ENCODE results near the gene FJX1.

FJX1 gene

GRCh38 chr11:35614939-35615569 lies 3.2 kb upstream of the FJX1 start:
- in situ Hi-C loops (cut with HindIII; ENCODE audit: low sequenced_read_pairs): no loop called here
- DNase-seq (ENCODE audit: low read depth): no peak
- TF ChIP-seq CTCF (IDR thresholded peaks at IDR 0.05; ENCODE audit: low read depth, low read length, missing control alignments): no peak
- no peak overlapping the region for H3K4me3 ChIP-seq (ENCODE audit: low read depth, low read length)

DNA sequence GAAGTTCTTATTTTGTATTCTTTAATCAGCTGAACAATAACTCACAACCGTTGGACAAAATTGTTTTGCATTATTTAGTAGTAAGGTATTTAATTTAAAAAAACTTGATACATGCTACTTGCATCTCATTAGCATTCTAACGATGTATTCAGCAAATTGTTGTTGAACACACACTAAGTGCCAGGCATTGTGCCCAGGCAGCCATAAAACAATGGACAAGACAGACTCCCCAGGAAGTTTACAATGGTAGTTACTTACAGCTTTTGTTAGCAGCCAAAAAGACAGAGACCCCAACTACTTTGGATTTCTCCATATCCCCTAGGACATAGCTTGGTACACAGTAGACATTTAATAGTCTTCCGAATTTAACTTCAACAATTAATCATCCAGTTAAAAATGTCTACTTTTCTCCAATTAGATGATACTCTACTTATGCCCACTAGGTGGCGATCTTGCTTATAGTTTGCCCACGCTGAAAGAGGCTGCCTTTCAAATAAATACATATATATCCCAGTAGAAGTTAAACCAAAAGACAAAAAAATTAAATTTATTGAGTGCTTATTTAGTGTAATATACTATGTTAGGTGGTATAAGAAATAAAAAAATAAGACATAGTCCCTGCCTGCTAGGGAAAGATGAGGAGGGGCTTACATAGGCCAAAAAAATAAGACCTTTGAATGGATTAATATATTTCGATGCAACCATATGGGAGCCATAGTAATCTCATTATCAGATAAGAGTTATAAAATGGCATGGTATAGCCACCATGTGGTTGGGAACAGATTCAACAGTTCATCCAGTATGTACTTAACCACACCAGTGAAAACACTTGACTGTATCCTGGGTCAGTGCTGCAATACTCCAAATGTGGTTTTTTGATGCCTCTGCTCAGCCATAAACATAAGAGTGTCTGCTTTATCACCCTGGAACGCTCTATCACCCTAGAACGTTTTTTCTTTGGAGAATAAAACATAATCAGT lies 2.0 kb upstream of the FJX1 start:
- TF ChIP-seq CTCF (IDR thresholded peaks at IDR 0.05; ENCODE audit: low read depth, low read length, missing control alignments): peak; percentile 61
- H3K4me3 ChIP-seq (ENCODE audit: low read depth, low read length): no peak overlapping the region
- DNase-seq (ENCODE audit: low read depth): no peak
- in situ Hi-C loops (cut with HindIII; ENCODE audit: low sequenced_read_pairs): no loop called here

GRCh38 chr11:35617316-35617686 lies 959 bp upstream of the FJX1 start:
- in situ Hi-C loops (cut with HindIII; ENCODE audit: low sequenced_read_pairs): no loop called here

GRCh38 chr11:35618497-35619115 lies 346 bp downstream of the FJX1 start:
- in situ Hi-C loops (cut with HindIII; ENCODE audit: low sequenced_read_pairs): no loop called here
- H3K4me3 ChIP-seq (ENCODE audit: low read depth, low read length): peak overlapping the region; percentile 52
- TF ChIP-seq CTCF (IDR thresholded peaks at IDR 0.05; ENCODE audit: low read depth, low read length, missing control alignments): no peak
- DNase-seq (ENCODE audit: low read depth): no peak

More at GRCh38 chr11:35617316-35617686, 959 bp upstream of the FJX1 start:
- TF ChIP-seq CTCF (IDR thresholded peaks at IDR 0.05; ENCODE audit: low read depth, low read length, missing control alignments): no peak
- DNase-seq (ENCODE audit: low read depth): no peak
- peak overlapping the region; percentile 52 for H3K4me3 ChIP-seq (ENCODE audit: low read depth, low read length)

- peak; percentile 9 for TF ChIP-seq CTCF (IDR thresholded peaks at IDR 0.05; ENCODE audit: low read depth, low read length, missing control alignments)
- peak overlapping the region; percentile 52 for H3K4me3 ChIP-seq (ENCODE audit: low read depth, low read length)
- in situ Hi-C loops (cut with HindIII; ENCODE audit: low sequenced_read_pairs): no loop called here
- DNase-seq (ENCODE audit: low read depth): no peak
Observed at GRCh38 chr11:35619116-35619854, 1.0 kb downstream of the FJX1 start.
